RWPE1 (cell line): Measurements from ENCODE around the gene TCEAL1.
A peak's percentile ranks its signal among the peaks of the same experiment; 100 is the strongest.

Experiments used
- CTCF ChIA-PET: fragments of 350-600 bp; sonication (Branson Sonifier 250); formaldehyde crosslinking; extraction: SDS; loops from one replicate; lab custom pipeline; 2021; lab: Yijun Ruan, JAX
- POLR2A ChIA-PET: fragments of 400-600 bp; formaldehyde crosslinking; extraction: SDS; loops from one replicate; lab custom pipeline; 2020; ENCODE audit warnings: antibody characterized with exemption; ENCODE audit not compliant: low non-redundant PET; lab: Yijun Ruan, JAX
- DNase-seq: peaks from one replicate; pipeline ENCODE4 v3.0.0; 2012; ENCODE audit warnings: low spot score
- H3K27ac ChIP-seq: fragments of 450-650 bp; 2 replicates; pipeline ENCODE4 v1.5.1; 2017
- TF ChIP-seq, protein P1 (sequence below): fragments of 450-650 bp; conservative IDR thresholded peaks from 2 replicates; pipeline ENCODE4 v1.5.1; 2017; ENCODE audit warnings: low read depth, mild to moderate bottlenecking

The TCEAL1 gene

GRCh38 chrX:103616676-103617186, 12.0 kb upstream of the TCEAL1 start:
- H3K27ac ChIP-seq: no peak overlapping the region
- TF ChIP-seq, protein P1, sequence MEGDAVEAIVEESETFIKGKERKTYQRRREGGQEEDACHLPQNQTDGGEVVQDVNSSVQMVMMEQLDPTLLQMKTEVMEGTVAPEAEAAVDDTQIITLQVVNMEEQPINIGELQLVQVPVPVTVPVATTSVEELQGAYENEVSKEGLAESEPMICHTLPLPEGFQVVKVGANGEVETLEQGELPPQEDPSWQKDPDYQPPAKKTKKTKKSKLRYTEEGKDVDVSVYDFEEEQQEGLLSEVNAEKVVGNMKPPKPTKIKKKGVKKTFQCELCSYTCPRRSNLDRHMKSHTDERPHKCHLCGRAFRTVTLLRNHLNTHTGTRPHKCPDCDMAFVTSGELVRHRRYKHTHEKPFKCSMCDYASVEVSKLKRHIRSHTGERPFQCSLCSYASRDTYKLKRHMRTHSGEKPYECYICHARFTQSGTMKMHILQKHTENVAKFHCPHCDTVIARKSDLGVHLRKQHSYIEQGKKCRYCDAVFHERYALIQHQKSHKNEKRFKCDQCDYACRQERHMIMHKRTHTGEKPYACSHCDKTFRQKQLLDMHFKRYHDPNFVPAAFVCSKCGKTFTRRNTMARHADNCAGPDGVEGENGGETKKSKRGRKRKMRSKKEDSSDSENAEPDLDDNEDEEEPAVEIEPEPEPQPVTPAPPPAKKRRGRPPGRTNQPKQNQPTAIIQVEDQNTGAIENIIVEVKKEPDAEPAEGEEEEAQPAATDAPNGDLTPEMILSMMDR: no peak
- no peak for DNase-seq
- CTCF ChIA-PET: interaction anchor here (0.7 to 0.8 kb wide), 2 partner anchors 13 to 229 kb away, joined by 3 to 5 read pairs; no protein-coding TSS in a partner anchor
- POLR2A ChIA-PET: no interaction called here

DNA sequence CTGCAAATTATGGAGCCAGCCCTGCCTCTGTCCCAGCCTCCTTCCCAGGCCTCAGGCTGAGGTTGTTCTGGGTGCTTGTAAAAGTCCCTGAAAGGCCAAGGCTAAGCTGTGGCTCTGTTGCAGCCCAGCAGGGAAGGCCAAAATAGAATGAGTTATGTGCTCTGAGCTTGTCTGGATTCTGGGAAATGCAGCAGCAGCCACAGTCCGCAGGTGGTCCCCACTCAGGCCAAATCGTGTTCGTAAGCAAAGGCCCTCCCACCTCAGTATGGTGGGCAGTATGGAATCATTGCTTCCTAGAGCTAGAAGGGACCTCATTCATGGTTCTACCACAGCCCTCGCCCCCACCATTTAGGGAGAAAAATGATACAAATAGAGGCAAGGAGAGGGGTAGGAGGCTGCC, 4.7 kb upstream of the TCEAL1 start:
- CTCF ChIA-PET: no interaction called here
- POLR2A ChIA-PET: no interaction called here
- TF ChIP-seq, protein P1: no peak
- DNase-seq: no peak
- H3K27ac ChIP-seq: peak overlapping the region; percentile 72

DNA sequence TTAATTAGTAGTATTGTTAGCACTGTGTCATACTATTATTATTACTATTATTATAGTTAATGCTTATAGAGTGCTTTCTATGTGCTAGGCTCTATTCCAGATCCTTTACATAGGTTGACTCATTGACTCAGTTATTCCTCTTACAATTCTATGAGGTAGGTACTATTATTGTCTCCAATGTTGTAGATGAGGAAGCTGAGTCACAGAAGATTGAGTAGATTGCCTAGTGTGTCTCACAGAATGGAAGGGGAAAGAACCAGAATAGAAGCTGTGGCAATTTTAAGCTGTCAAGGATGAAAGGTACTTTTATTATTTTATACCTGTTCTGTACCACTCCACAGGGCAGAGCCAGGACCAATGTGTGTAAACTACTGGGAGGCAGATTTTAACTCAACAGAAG, 1.9 kb upstream of the TCEAL1 start:
- CTCF ChIA-PET: interaction anchor here (0.7 kb wide), 1 partner anchor 739 kb away, joined by 3 read pairs; no protein-coding TSS in a partner anchor
- POLR2A ChIA-PET: no interaction called here
- TF ChIP-seq, protein P1: no peak
- H3K27ac ChIP-seq: no peak overlapping the region
- no peak for DNase-seq

GRCh38 chrX:103629318-103630170, 769 bp downstream of the TCEAL1 start:
- H3K27ac ChIP-seq: peak overlapping the region; percentile 92
- CTCF ChIA-PET: interaction anchor here (0.5 to 1.1 kb wide), 5 partner anchors 13 to 1542 kb away, joined by 3 read pairs; no protein-coding TSS in a partner anchor
- TF ChIP-seq, protein P1: peak; percentile 56; the same call in 1 of the 2 replicates
- no peak for DNase-seq
- POLR2A ChIA-PET: no interaction called here

DNA sequence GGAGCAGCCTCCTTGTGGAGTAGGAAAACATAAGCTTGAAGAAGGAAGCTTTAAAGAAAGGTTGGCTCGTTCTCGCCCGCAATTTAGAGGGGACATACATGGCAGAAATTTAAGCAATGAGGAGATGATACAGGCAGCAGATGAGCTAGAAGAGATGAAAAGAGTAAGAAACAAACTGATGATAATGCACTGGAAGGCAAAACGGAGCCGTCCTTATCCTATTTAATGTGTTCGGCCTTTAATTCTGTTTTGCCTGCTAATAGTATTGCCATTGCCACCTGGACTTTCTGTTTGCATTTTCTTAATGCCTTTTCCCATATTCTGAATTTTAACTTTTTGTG, 1.4 kb downstream of the TCEAL1 start:
- ChIA-PET CTCF (interaction anchor here (0.5 to 1.1 kb wide), 4 partner anchors 72 to 1542 kb away, joined by 3 read pairs; no protein-coding TSS in a partner anchor), POLR2A (no interaction called here)
- TF ChIP-seq, protein P1: peak; percentile 11; the same call in 1 of the 2 replicates
- peak overlapping the region; percentile 92 for H3K27ac ChIP-seq
- no peak for DNase-seq

DNA sequence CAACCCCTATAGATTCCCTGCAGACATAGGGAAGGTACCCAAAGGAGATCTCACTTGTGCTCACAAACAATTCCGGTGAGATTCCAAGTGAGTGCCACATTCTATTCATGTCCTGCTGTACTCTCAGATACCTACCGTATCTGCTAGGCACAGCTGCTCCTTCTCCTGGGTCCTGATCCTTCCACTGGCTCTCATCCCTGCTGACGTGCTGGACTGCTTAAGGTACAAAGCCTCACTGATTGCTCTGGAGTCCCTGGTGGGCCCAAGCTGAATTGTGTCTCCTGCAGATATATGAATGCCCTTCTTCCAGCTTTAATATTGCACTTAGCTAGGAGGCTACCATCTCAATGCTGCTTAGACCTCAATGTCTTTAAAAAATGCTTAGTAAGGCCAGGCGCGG, 2.4 kb downstream of the TCEAL1 start:
- no peak for DNase-seq
- ChIA-PET CTCF (no interaction called here), POLR2A (no interaction called here)
- H3K27ac ChIP-seq: no peak overlapping the region
- TF ChIP-seq, protein P1: no peak
